H7 (cell line): ENCODE measurements around the gene GIMAP6. TPM values are rescaled to one million over a fixed set of nuclear protein-coding genes. Genes with fewer than 3 reads are reported as not detected.
"Not testable (repeated sequence)": the region's sequence is repeated elsewhere in the genome, so short reads cannot be mapped to it uniquely, and the experiment has no call there.

Experiments
- DNase-seq: peaks from one replicate; pipeline ENCODE4 v3.0.0; 2012
- H3K27me3 ChIP-seq: 2 replicates; pipeline ENCODE4 v1.6.0; 2011; ENCODE audit warnings: mild to moderate bottlenecking, low read length; ENCODE audit not compliant: control insufficient read depth, insufficient read depth
- H3K36me3 ChIP-seq: replicated peaks from 2 replicates; pipeline ENCODE4 v1.5.1; 2011; ENCODE audit warnings: low read length; ENCODE audit not compliant: control insufficient read depth, insufficient read depth
- H3K4me3 ChIP-seq: 2 replicates; pipeline ENCODE4 v1.5.1; 2011; ENCODE audit warnings: low read depth, mild to moderate bottlenecking, control low read depth, low read length, moderate library complexity; ENCODE audit not compliant: insufficient read depth
- total RNA-seq: library from RNA; depleted of rRNA; stranded (reverse); fragments of >200 nt; shearing (Covaris generic); gene quantifications from 2 replicates; pipeline ENCODE4 v1.2.3, GENCODE V29; 2014

GIMAP6 gene
- total RNA-seq, 1 experiment from 2014 or later: not detected

DNA sequence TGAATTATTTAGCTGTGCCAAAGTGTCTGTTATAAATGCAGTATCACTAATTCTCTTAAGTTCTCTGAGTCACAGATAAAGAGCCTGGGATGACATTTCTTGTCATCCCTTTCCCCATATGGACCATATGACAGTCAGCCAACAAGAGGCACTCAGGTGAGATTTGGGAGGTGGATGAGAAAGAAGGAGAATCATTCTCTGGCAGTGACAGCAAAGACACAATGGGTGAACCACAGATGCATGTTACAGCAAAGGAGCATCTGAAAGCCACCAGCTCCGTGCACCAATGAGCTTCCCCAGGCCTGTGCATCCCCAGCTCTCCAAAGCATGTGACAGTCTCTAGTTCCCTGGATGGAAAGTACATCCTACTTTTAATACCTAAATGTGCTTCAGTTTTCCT, 10.8 kb downstream of the GIMAP6 start:
- DNase-seq: no peak
- H3K27me3 ChIP-seq: no peaks in the 10 kb centered on the region
- H3K4me3 ChIP-seq: no peak overlapping the region
- H3K36me3 ChIP-seq: no peaks in the 10 kb centered on the region

DNA sequence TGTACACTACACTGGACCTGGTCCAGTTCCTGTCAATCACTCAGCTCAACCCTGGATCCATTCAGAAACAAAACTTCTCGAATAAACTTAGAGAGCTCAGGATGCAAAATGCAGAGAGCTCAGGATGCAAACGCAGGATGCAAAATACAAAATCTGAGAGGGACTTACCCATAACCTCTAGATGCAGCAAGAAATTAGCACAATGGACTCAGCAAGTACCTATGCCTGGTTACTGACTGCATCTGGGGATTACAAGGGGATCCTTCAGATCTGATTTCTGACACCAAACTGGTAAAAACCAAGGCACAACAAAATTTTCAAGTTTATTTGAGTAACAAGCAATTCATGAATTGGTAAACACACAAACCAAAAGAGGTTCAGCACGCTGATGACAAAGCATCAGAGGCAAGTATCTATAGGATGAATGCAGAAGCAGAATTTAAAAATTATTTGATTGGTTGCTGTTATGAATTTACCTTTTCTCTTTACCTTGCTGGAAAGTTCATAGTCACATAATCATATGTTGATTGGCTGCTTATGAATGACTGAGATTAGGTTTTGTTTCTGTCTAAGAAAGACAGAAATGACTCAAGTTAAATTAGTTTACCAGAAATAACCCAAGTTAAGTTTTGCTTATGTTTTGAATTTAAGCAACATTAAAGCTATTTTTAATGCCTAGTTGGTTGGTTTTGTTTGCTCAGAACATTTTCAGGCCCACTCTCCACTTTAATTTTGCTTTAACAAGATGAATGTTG, 11.4 kb downstream of the GIMAP6 start:
- H3K27me3 ChIP-seq: no peaks in the 10 kb centered on the region
- no peaks in the 10 kb centered on the region for H3K36me3 ChIP-seq
- no peak overlapping the region for H3K4me3 ChIP-seq
- DNase-seq: no peak

DNA sequence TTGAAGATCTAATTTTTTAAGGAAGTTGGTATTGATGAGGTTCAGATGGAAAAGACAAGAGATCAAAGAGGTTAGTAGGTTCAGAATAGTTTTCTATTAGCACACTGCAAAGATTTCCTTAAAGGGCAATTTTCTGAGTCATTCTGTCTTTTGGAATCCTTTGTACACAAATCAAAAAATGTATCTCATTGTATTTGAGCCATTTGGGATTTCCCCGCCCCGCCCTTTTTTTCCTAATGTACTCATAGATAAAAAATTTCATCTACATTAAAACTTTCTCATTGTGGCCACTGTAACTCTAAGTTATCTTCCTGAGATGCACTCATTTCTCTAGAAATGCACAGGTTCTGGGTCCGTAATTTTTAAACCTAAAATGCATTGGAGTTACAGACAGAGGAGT, 12.1 kb downstream of the GIMAP6 start:
- H3K4me3 ChIP-seq: no peak overlapping the region
- no peaks in the 10 kb centered on the region for H3K36me3 ChIP-seq
- H3K27me3 ChIP-seq: no peaks in the 10 kb centered on the region
- no peak for DNase-seq

DNA sequence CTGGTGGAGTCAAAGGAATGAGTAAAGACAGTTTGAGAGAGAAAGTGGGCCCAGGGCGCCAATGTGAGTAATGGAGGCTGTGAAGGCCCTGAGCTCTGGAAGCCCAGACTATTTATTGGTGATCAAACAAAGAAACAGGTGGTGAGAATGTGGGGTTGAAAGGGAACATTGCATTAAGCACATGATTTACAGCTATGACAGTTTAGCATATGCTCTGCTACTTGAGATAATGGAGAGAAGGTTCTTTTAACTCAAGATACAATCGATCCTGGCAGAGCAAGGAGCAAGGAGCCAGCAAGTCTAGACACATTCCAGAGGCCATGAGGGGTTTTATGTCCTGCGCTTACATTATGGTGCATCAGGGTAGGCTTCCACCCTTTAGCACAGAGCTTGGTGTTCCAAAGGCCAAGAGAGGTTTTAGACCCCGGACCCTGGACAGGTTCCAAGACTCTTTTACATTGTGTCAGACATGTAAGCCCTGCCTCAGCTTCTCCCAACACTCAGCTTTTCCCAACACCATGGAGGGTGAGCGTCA, 16.9 kb downstream of the GIMAP6 start:
- not testable (repeated sequence) for H3K36me3 ChIP-seq, H3K4me3 ChIP-seq, DNase-seq, H3K27me3 ChIP-seq

DNA sequence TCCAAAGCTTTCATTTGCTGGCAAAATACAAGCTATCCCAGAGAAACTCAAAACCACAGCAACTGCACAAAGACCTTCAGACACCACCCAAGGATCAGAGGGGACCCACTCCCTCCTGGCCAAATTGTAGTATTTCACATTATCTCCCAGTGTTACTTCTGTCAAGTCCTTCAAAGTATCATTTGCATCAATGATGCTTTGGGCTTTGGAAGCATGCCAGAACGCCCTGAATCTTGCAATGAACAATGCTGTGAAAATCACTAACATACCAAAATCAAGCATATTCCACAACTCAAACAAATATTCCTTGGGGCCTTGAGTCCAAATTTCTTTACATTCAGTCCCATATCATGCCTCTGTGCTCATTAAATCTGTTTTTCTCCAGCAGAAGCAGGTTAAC, 17.8 kb downstream of the GIMAP6 start:
- H3K4me3 ChIP-seq, DNase-seq, H3K27me3 ChIP-seq, H3K36me3 ChIP-seq: not testable (repeated sequence)

DNA sequence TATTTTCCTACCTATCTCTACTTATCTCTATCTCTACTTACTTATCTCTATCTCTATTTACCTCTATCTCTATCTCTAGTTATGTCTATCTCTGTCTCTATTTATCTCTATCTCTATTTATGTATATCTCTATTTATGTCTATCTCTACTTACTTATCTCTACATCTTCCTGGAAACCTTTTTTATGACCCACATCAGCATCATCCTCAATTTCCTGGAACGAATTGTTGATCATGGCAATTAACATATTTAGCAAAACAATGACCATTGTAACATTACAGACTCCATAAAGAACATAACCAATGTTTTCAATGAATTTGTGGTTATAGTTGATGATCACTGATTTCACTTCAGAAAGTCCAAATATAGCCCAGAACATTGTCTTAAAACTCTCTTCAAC, 18.3 kb downstream of the GIMAP6 start:
- Histone ChIP-seq H3K27me3 (no peaks in the 10 kb centered on the region), H3K4me3 (no peak overlapping the region), H3K36me3 (no peaks in the 10 kb centered on the region)
- DNase-seq: no peak

DNA sequence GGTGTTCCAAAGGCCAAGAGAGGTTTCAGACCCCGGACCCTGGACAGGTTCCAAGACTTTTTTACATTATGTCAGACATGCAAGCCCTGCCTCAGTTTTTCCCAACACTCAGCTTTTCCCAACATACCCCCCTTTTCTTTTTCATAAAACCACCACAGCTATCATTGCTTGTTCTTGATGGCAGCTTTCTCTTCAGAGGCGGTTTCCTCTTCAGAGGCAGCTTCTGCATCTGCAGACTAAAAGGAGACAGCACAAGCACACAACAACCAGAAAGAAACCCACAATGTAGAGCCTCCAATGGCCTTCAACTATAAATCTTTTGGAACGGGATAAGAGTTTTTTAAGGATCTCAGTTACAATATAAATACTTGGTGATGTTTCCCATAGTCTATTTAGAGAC, 19.3 kb downstream of the GIMAP6 start:
- no peak overlapping the region for H3K4me3 ChIP-seq
- H3K27me3 ChIP-seq: no peaks in the 10 kb centered on the region

DNA sequence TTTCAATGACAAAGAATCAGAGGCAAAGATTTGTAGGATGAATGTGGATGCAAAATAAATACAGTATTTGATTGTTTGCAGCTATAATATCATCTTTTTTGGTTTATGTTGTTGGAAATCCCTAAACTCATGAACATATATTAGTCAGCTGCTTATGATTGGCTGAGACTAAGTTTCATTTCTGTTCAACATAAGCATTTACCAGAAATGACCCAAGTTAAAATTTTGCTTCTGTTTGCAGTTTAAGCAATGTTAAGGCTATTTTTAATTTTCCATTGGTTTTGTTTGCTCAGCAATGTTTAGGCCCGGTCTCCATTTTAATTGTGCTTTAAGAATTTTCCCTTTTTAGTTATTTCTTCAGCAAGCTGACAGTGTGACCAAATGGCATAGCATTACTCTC, 22.0 kb downstream of the GIMAP6 start:
- no peaks in the 10 kb centered on the region for H3K27me3 ChIP-seq
- H3K4me3 ChIP-seq: no peak overlapping the region
- H3K36me3 ChIP-seq: no peaks in the 10 kb centered on the region
- DNase-seq: no peak

More for the DNA sequence above, 19.3 kb downstream of the GIMAP6 start:
- DNase-seq: no peak
- no peaks in the 10 kb centered on the region for H3K36me3 ChIP-seq

DNA sequence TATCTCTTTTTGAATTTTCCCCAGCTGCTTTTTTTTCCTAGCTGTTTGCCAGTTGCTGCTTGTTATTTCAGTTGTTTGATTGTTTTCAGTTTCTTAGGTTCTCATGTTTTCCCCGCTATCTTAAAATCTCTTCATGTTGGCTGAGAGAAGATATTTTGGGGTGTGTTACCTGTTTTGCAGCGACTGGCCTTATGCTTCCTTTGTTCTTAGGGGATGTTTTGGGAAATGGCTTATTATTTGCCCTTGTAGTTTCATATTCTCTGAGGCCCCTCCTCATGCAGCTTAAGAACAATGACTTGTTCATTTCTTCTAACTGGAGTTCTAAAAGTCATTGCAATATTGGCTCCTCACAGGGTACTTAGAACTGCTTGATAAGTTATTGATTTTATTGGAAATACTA, 28.6 kb downstream of the GIMAP6 start:
- not testable (repeated sequence) for H3K27me3 ChIP-seq, H3K36me3 ChIP-seq, H3K4me3 ChIP-seq, DNase-seq

DNA sequence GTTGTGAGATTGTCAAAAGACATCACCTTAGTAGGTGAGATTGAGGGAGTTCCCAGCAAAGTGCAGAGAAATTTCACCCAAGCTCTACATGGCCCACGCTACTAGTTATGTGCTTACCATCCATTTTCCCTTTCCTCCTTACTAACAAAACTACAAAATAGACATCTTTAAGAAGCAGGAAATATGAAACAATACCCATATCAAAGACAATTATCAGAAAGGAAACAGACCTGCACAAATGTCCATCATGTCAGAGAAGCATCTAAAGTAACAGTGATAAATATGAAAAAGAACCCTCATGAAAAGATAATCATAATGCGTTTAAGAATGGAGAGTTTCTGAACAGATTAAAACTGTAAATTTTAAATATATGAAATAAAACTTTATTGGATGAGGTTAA, 36.8 kb downstream of the GIMAP6 start:
- no peak for DNase-seq
- Histone ChIP-seq H3K4me3 (no peak overlapping the region), H3K27me3 (no peaks in the 10 kb centered on the region), H3K36me3 (no peaks in the 10 kb centered on the region)

DNA sequence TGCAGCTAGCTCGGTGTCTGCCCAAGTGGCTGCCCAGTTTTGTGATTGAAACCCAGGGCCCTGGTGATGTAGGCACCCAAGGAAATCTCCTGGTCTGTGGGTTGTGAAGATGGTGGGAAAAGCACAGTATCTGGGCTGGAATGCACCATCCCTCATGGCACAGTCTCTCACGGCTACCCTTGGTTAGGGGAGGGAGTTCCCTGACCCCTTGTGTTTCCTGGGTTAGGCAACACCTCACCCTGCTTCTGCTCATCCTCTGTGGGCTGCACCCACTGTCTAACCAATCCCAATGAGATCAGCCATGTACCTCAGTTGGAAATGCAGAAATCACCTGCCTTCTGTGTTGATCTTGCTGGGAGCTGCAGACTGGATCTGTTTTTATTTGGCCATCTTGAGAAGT, 37.4 kb downstream of the GIMAP6 start:
- no peaks in the 10 kb centered on the region for H3K27me3 ChIP-seq
- H3K36me3 ChIP-seq: no peaks in the 10 kb centered on the region
- DNase-seq: no peak
- H3K4me3 ChIP-seq: no peak overlapping the region

DNA sequence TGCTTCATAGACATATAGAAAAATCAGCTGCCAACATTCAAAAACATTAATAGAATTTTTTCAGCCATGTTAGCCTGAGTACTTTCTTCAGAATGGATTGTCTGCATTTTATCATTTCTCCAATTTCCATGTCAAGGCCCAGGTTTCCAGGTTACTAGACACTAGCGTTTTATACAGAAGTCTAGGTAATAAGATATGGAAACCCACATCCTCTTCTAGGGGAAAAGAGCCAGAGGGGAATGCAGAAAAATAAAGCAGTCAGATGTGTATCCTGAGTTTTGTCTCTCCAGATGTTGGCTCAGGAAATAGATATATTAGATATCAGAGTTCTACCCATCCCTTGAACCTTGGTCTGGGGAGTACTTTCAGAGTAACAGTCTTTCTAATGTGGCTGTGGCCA, 44.6 kb downstream of the GIMAP6 start:
- DNase-seq: no peak
- Histone ChIP-seq H3K4me3 (no peak overlapping the region), H3K27me3 (peaks cover 2% of the 10 kb centered on the region; the same call in 1 of the 2 replicates), H3K36me3 (no peaks in the 10 kb centered on the region)

DNA sequence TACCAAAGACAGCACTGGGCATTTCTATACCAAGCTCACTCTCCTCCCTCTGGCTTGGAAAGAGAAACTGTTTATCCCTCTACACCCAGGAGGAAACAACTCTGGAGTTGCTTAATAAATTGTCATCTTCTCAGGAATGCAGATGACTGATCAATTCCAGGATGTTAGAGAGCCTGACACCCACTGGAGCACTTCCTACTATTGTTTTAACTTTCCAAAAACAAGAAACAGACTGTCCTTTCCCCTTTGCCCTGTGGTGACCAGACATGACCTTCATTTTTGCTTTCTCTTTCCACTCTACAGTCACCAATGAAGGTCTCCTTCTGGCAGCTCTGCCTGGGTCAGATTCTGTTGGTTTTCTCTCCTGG, 45.4 kb downstream of the GIMAP6 start:
- Histone ChIP-seq H3K36me3 (no peaks in the 10 kb centered on the region), H3K27me3 (peaks cover 2% of the 10 kb centered on the region; the same call in 1 of the 2 replicates)
- DNase-seq: no peak

DNA sequence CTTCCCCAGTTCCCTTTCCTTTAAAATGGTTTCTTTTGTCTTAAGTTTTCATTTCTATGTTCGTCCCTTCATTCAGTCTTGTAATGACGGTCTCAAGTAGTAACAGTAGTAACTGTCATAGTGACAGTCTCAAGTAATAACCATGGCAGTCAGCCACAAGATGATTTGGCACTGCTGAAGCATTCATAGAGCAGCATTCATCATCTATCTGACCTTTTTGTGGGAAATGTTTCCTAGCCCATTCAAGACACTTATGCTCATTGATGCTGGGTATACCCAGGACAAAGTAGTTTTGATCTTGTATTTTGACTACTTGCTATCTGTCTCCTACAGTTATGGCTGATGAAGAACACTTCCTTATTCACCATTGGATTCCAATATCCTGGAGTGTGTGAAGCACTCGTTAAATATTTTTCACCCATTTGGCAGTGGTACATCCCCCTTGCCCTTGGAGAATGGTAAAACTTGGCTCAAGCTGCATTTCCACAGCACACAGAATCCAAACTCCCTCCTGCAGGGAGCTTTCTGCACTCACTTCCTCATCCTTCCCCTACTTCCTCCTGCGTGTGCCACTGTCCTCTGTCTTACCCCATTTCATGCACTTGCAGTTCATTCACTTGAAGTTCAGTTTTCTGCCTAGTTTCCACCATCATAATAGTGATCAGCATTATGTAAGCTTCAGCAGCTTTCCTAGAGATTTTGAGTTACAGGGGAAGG, 46.0 kb downstream of the GIMAP6 start:
- H3K27me3 ChIP-seq: peaks cover 2% of the 10 kb centered on the region; the same call in 1 of the 2 replicates
- no peak for DNase-seq
- H3K36me3 ChIP-seq: no peaks in the 10 kb centered on the region
- no peak overlapping the region for H3K4me3 ChIP-seq

More for the DNA sequence above, 45.4 kb downstream of the GIMAP6 start:
- no peak overlapping the region for H3K4me3 ChIP-seq

DNA sequence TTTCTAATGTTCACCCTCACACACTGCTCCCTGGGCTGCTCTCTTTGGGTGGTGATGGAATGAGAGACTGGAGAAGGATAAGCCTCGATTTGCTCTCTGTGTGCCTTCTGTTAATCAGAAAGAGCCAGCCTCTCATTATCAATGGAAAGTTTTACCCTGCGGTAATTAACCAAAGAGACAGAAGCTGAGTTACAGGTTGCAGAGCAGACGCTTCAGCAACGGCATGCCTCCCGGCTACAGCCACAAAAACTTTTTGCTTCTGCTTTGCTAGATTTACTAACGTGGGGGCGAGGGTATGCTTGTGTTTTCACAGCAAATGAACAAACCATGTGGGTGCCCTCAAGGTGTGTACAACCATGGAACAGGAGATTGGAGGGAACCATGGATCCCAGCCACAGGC, 47.0 kb downstream of the GIMAP6 start:
- no peak for DNase-seq
- Histone ChIP-seq H3K27me3 (peaks cover 2% of the 10 kb centered on the region; the same call in 1 of the 2 replicates), H3K4me3 (no peak overlapping the region), H3K36me3 (no peaks in the 10 kb centered on the region)
